GM21423 (cell line): ENCODE results near the gene KCNQ5.

ENCODE experiments used
- ATAC-seq: cut with Tn5 transposase; IDR thresholded peaks from one replicate; pipeline ENCODE4 v1.9.1; 2021; ENCODE audit warnings: mild to moderate bottlenecking, moderate library complexity; ENCODE audit not compliant: unreplicated experiment

KCNQ5 gene

GRCh38 chr6:73041051-73041450 is 419.2 kb downstream of the KCNQ5 start:
- ATAC-seq, result no peak

DNA sequence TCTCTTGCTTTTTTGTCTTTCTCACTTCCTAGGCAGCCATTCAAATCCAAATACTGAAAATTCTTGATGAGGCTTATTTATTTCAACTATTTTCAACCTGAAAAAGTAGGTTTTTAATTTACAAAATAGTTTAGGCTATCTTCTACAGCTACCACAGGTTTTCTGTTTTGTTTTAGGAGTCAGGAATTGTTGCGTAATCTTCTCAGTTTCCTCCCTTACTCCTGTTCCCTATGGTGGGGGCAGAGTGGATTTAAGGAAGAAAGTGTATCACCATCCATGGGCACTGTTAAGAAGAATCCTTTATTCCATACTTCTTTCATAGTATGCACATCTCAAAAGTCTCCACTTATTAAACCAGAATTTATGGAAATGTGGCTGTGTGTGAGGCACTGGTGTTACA is 421.0 kb downstream of the KCNQ5 start:
- ATAC-seq, result no peak

DNA sequence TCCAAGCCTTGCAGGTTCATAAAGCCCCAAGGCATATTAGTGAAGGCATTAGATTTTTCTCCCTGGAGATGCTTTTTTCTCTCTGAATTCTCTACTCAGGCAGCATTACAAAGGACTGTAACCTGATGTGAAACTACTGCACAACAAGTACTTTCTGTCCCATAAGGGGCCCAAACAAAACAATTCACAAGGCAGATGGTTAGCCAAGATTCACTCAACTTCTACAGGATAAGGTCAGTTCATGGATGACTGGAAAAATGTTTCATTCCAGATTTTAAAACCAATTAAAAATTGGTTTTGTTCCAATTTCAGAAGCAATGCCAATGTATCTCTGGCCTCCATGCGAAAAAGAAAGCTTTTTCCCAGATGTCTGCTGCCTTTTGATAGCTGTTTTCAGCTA is 421.6 kb downstream of the KCNQ5 start:
- no peak for ATAC-seq

- no peak for ATAC-seq
These were observed 423.7 kb downstream of the KCNQ5 start for GRCh38 chr6:73045609-73046008.

DNA sequence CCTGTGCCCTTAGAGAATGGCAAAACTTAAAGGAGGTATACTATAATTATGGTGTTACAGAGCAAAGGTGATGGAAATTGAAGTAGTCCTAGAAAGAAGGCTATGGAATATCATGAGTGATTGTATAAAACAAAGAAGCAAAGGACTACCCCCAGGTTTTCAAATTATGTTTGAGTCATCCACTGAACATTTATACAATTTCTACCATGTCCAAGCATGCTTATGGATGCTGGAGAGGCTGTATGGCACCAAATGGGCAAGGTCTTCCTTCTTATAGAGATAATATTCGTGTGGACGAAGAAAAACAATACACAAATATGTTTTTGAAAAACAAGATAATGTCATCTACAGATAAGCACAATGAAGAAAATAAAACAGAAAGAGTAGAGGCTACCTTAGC is 425.9 kb downstream of the KCNQ5 start:
- no peak for ATAC-seq

- ATAC-seq, result no peak
These were observed 428.2 kb downstream of the KCNQ5 start for GRCh38 chr6:73049971-73050594.

DNA sequence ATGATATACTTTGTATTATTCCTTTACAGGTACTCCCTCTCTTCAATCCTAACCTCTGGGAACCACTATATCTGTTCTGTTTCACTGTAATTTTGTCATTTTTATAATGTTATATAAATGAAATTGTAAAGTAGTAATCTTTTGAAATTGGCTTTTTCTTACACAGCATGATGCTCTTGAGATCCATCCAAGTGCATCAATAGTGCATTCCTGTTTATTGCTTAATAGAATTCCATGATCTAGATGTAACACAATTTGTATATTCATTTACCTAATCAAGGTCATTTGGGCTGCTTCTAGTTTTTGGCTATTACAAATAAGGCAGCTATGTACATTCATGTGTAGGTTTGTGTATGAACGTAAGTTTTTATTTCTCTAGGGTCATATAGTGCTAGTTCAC is 428.8 kb downstream of the KCNQ5 start:
- no peak for ATAC-seq

GRCh38 chr6:73051147-73051546 is 429.3 kb downstream of the KCNQ5 start:
- no peak for ATAC-seq

GRCh38 chr6:73054958-73055357 is 433.1 kb downstream of the KCNQ5 start:
- ATAC-seq, result no peak

DNA sequence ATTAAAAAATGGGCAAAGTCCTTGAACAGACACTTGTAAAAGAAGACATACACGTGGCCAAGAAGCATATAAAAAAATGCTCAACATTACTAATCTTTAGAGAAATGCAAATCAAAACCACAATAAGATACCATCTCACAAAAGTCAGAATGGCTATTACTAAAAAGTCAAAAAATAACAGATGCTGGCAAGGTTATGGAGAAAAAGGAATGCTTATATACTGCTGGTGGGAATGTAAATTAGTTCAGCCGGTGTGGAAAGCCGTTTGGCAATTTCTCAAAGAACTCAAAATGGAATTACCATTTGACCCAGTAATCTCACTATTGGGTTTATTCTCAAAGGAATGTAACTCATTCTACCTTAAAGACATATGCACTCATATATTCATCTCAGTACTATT is 436.9 kb downstream of the KCNQ5 start:
- no peak for ATAC-seq

DNA sequence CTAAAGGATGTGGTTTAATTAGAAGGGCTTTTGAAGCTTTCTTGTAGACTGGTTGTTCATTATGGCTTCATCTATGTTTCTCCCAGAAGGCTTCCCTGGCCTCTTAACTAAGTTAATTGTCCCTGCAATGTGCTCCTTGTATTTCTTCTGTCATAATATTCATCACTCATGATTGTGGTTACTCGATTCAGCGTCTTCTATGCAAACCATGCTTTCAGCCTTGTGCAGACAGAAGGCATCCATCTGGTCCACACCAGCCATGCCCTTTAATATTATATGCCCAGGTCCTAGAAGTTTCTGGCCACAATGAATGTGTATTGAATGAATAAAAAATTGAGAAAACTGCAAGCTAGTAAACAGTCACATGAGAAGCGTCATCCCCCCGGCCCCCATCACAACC is 440.3 kb downstream of the KCNQ5 start:
- ATAC-seq, result no peak

GRCh38 chr6:73062837-73063236 is 441.0 kb downstream of the KCNQ5 start:
- ATAC-seq, result no peak

DNA sequence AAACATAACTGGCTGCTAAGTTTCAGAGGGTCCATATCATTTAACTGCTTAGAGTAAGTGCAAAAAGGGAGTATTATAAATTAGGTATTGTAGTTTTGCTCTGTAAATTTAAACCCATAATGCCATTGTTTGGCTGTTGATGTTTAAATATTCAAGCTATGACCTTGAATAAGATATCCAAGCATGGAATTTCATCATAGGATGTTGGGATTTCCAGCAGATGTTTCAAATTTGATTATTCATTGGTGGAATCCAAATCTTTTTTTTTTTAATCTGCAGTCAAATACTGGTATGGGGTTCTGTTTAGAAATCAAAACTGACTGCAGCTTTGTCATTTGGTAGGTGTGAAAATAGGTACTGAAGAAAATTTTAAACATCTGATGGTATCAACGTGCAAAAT is 442.4 kb downstream of the KCNQ5 start:
- no peak for ATAC-seq

GRCh38 chr6:73073238-73073637 is 451.4 kb downstream of the KCNQ5 start:
- ATAC-seq, result no peak

GRCh38 chr6:73074175-73074574 is 452.3 kb downstream of the KCNQ5 start:
- no peak for ATAC-seq

- no peak for ATAC-seq
These were observed 454.5 kb downstream of the KCNQ5 start for GRCh38 chr6:73076211-73076954.

GRCh38 chr6:73078333-73078862 is 456.5 kb downstream of the KCNQ5 start:
- ATAC-seq, result no peak

DNA sequence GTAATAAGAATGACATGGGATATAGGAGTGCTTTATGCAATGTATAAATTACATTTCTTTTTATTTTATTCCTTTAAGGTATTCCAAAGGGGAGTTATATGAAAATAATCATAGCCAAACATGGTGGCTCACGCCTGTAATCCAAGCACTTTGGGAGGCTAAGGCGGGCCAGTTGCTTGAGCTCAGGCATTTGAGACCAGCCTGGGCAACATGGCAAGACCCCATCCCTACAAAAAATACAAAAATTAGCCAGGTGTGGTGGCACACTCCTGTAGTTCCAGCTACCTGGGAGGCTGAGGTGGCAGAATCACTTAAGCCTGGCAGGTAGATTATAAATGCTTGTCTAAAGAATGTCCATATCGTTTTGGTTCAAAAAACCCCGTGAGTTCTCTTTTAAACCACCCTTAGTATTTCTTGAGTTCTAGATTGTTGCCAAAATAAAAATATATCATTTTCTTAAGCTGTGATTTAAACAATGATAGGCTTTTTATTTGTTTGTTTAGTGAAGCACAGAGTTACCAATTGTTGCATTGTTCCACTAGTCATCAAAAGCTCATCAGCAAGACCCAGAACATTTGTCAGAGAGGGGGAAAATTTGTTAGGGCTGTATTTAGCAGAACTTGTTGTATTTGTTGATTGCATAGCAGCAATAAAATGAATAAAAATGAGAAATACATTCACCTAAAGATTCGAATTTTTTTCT is 457.2 kb downstream of the KCNQ5 start:
- ATAC-seq, result no peak

- no peak for ATAC-seq
These were observed 457.7 kb downstream of the KCNQ5 start for GRCh38 chr6:73079611-73079955.

DNA sequence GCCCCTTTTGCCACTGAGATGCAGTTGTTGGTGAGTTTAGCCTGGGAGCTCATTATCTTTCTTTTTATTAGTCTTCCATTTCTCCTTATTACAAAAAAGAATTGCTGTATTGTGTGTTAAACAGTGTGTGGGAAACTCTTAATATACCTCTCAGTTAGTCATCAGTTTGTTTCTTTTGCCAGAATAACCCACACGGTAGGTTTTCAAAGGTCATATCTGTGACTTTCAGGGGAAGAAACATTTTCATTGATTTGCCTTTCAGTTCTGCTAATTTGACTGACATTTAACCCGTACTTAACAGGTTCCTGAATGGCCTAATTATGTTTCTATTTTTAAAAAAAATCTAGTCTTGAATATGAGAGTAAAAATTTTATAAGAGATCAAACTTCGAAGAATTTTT is 458.1 kb downstream of the KCNQ5 start:
- ATAC-seq, result peak; percentile 67

- ATAC-seq, result no peak
These were observed 460.1 kb downstream of the KCNQ5 start for GRCh38 chr6:73081955-73082354.

DNA sequence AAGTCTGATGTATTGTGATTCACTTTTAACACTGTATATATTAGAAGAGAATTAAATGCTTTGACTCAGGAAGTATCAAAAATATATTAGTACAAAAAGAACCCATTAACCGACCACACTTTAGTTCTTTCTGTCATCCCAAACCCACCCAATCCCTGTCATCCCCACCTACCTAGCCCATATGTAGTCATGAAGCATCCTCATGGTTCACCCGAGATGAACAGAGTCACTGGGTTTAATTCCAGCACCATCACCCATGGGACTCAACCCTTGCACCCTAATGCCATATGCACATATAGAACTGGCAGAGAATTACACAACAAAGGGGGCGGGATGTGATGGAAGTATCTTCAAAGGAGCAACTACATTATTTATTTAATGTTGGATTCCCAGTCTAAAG is 462.0 kb downstream of the KCNQ5 start:
- ATAC-seq, result no peak
